Measurements from ENCODE around the gene ZNF232.

- TF ChIP-seq POLR2A (IDR thresholded peaks at IDR 0.05; ENCODE audit: low read length): no peak
- no peak for TF ChIP-seq GATA1 (IDR thresholded peaks at IDR 0.05; ENCODE audit: low read depth, low read length)
Measured at GRCh38 chr17:5100832-5101231, 10.8 kb downstream of the ZNF232 start.

All from erythroblast (primary cell).